HG03025 (cell line): ENCODE results near the gene MAJIN.

Experiments used
- ATAC-seq: cut with Tn5 transposase; IDR thresholded peaks from one replicate; pipeline ENCODE4 v1.9.1; 2021; ENCODE audit warnings: mild to moderate bottlenecking, moderate library complexity; ENCODE audit not compliant: unreplicated experiment, low FRiP score

MAJIN gene

GRCh38 chr11:64894812-64895452, 77.0 kb downstream of the MAJIN start:
- no peak for ATAC-seq

- no peak for ATAC-seq
Measured at GRCh38 chr11:64894070-64894811, 77.7 kb downstream of the MAJIN start.

- no peak for ATAC-seq
Measured at GRCh38 chr11:64893194-64894069, 78.5 kb downstream of the MAJIN start.

GRCh38 chr11:64892838-64893193, 79.1 kb downstream of the MAJIN start:
- no peak for ATAC-seq

- no peak for ATAC-seq
Measured at GRCh38 chr11:64892411-64892831, 79.5 kb downstream of the MAJIN start.

- no peak for ATAC-seq
Measured at GRCh38 chr11:64891880-64892279, 80.0 kb downstream of the MAJIN start.

GRCh38 chr11:64891215-64891848, 80.6 kb downstream of the MAJIN start:
- ATAC-seq, result no peak

- no peak for ATAC-seq
Measured at GRCh38 chr11:64890522-64890939, 81.4 kb downstream of the MAJIN start.

- ATAC-seq, result no peak
Measured at GRCh38 chr11:64888729-64889511, 83.0 kb downstream of the MAJIN start.

GRCh38 chr11:64888406-64888728, 83.5 kb downstream of the MAJIN start:
- no peak for ATAC-seq
